HT1080 (cell line): ENCODE data around the gene LETMD1. TPM values are rescaled to one million over a fixed set of nuclear protein-coding genes. Genes with fewer than 3 reads are reported as not detected.
A peak's percentile ranks its signal among the peaks of the same experiment; 100 is the strongest.
"Not testable (repeated sequence)": the region's sequence is repeated elsewhere in the genome, so short reads cannot be mapped to it uniquely, and the experiment has no call there.

Source experiments
- DNase-seq: peaks from one replicate; pipeline ENCODE4 v3.0.0-alpha.2; 2015; ENCODE audit warnings: low read depth
- small RNA-seq: library from RNA; depleted of rRNA; stranded (forward); fragments of <200 nt; gene quantifications from one replicate; pipeline ENCODE3, GENCODE V24; 2014
- total RNA-seq: library from RNA; depleted of rRNA; stranded (reverse); fragments of >200 nt; shearing (Covaris generic); gene quantifications from 2 replicates; pipeline ENCODE4 v1.2.3, GENCODE V29; 2014; rRNA removed

LETMD1 gene
- total RNA-seq, 1 experiment from 2014 or later = 31.6 TPM

GRCh38 chr12:51076236-51076930 lies 28.3 kb downstream of the LETMD1 start:
- no peak for DNase-seq

GRCh38 chr12:51077930-51078329 lies 29.8 kb downstream of the LETMD1 start:
- DNase-seq = no peak

GRCh38 chr12:51078346-51078745 lies 30.2 kb downstream of the LETMD1 start:
- DNase-seq = not testable (repeated sequence)

GRCh38 chr12:51078866-51079265 lies 30.7 kb downstream of the LETMD1 start:
- not testable (repeated sequence) for DNase-seq

DNA sequence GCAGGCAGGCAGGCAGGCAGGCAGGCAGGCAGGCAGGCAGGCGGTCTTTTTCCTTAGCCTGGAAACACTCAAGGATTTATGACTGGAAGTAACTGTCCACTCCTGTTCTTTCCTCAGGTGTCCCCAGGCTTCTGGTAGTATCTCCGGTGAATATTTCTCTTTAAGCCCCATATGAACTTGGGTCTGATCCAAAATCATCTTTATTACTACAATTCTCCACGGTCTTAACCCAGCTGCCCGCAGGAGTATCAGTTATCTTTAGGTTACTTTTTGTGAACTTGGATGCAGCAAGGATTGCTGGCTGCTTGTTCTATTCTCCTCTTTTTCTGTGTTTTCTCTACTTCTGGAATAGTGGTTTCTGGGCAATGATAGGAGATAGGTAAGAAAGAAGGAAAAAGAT lies 32.0 kb downstream of the LETMD1 start:
- DNase-seq = no peak

DNA sequence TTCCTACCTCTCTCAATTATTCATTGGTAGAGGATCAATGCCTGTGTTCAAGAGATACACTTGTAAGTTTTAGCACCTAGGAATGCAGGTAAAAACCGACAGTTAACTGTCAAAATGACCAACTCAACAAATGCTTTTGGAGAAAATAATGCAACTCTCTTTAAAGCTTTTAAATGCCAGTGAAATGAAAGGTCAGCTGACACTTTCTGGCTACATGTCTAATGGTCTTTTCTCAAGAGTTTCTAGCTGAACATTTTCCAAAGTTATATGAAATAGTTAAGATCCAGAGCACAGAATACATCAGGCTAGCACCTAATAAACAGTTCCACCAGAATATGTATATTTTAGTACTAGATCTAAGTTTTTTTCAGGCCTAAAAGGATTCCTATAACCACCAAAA lies 33.3 kb downstream of the LETMD1 start:
- no peak for DNase-seq

- peak; percentile 56 for DNase-seq
These were observed 34.5 kb downstream of the LETMD1 start for GRCh38 chr12:51082561-51083125.

DNA sequence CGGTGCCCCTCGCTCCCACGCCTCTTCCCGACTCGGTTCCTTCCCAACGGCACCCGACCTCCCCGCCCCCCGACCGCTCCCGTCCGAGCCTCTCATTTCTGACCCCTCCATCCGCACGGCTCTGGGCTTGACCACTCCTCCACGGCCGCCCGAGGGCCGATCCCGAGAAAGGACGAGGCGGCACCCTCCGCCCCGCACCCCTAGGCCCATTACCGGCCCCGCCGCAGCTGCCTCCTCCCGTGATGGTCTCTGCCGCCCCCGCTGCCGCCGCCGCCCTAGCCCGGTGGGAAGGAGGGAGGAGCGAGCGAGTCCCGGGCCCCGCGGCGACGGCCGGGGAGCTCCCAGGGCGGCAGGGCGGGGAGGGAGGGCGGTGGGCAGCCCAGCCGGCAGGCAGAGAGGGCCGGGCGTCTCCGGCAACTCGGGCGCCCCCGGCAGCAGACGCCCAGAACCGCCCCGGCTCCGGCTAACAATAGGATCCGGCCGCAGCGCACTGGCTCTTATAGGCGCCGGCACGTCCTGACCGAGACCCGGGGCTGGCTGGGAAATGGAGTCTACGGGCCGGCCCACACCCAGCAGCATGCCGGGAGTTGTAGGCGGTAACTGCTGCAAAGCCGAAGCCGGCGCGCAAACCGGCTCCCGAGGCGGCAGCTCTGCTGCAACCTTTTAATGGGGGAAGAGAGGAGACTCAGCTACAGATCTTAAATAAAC lies 35.2 kb downstream of the LETMD1 start, which contains the start of gene CSRNP2:
Gene CSRNP2 (minus strand): TSS at position 471 of the 708 bp plus-strand sequence. CDS start 7,035 bp downstream, outside the sequence.
- DNase-seq = peak; percentile 94

GRCh38 chr12:51085757-51086156 lies 37.6 kb downstream of the LETMD1 start:
- no peak for DNase-seq

GRCh38 chr12:51086933-51087332 lies 38.8 kb downstream of the LETMD1 start:
- DNase-seq = no peak

- no peak for DNase-seq
These were observed 39.7 kb downstream of the LETMD1 start for GRCh38 chr12:51087818-51088217.

- no peak for DNase-seq
These were observed 42.6 kb downstream of the LETMD1 start for GRCh38 chr12:51090705-51091229.

- no peak for DNase-seq
These were observed 50.5 kb downstream of the LETMD1 start for GRCh38 chr12:51098611-51099010.

DNA sequence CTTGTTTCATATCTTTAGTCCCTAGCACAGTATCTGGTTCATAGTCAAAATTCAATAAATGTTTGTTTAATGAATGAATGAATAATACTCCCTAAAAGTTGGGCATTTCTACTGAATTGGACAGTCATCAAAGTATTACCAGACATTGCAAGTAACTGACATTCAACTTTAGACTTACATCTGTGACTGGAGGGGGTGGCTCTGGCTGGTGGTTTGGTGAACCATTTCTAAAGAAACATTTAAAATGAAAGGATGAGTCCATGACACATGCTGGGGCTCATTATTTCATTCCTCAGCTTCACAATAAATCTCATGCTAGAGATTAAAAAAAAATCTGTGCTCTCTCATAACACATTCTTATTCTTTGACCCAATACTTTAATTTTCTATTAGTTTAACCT lies 55.9 kb downstream of the LETMD1 start:
- DNase-seq = no peak

DNA sequence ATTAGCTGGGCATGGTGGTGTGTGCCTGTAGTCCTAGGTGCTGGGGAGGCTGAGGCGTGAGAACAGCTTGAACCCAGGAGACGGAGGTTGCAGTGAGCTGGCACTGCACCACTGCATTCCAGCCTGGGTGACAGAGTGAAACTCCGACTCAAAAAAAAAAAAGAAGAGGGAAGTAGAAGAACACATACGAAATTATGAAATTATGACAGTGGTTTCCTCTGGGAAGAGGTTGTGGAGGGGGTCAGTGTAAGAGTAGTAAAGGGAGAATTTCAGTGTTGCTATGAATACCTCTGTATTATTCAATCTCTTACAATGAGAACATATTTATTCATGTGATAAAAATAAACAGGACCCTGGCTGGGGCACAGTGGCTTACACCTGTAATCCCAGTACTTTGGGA lies 60.0 kb downstream of the LETMD1 start:
- no peak for DNase-seq

Small RNA genes within 50 kb of the gene (small RNA-seq; reads per million reads assigned to genes)
- not detected for gene RNU6-1273P
- gene RNU6-87P = not detected

Other genes starting within 250 kb of the LETMD1 start
- not detected in 2 replicates for gene TMPRSS12, start 205.4 kb upstream of the LETMD1 start, total RNA-seq
- not detected in 2 replicates for gene HIGD1C, start 95.8 kb upstream of the LETMD1 start, total RNA-seq
- gene SLC11A2, start 21.9 kb upstream of the LETMD1 start, total RNA-seq = 22.5 and 31.8 TPM in 2 replicates
- 14.5 and 15.1 TPM in 2 replicates for gene CSRNP2, start 35.3 kb downstream of the LETMD1 start, total RNA-seq
- gene TFCP2, start 124.8 kb downstream of the LETMD1 start, total RNA-seq = 10.6 and 14.8 TPM in 2 replicates
- 0.26 and 1.5 TPM in 2 replicates for gene POU6F1, start 169.7 kb downstream of the LETMD1 start, total RNA-seq
- 114 and 197 TPM in 2 replicates for gene DAZAP2, start 190.5 kb downstream of the LETMD1 start, total RNA-seq
- gene SMAGP, start 222.1 kb downstream of the LETMD1 start, total RNA-seq = 30.7 and 51.2 TPM in 2 replicates